ENCODE results near the gene ZNF445. TPM values are rescaled to one million over a fixed set of nuclear protein-coding genes. Genes with fewer than 3 reads are reported as not detected.

The ZNF445 gene
- total RNA-seq, 4 donors from 2014 or later, result 5.4 to 17.3 (median 10.5) TPM

DNA sequence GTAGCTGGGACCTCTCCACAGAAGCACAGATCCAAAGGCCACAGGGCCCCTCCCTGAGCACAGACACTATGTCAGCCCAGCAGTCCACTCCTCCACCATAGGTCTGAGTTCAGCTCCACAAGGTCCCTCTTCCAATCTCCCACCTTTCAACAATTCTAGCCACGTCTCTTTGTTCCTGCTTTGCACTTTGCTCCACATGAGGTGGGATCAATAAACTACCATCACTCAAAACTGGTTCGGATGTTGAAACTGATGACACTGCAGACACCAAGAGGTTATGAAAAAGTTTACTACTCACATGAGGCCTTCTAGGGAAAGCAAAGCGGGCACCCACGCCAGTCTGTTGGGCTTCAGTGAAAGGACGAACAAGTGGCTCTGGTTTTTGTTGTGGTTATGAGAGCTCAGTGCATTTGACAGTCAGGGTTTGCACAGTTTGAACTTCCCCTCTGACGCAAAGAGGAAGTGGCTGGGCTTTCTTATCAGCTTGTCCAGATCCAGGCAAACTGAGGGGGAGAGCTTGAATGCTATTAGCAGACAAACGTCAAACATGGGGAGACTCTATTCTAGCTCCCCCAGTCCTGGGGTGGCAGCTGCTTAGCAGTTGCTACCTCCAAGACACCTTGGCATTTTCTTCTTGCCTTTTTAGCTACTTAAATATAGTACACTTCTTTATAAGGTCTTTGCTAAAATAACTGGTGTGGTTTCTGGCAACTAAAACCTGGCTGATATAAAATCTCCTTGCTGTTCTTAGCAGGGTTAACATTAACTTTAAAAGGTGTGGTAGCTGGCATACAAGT, 37.8 kb downstream of the ZNF445 start:
- Histone ChIP-seq H3K4me1 (peaks cover 0 to 22% (median 2%) of the 10 kb centered on the region in 4 donors), H3K4me3 (peak overlapping the region in 2 of 4 donors; percentile 20), H3K27me3 (no peaks in the 10 kb centered on the region), H3K9me3 (no peaks in the 10 kb centered on the region), H3K36me3 (no peaks in the 10 kb centered on the region), H3K27ac (peak overlapping the region; percentile 70 to 89 (median 82))
- TF ChIP-seq, protein P1, sequence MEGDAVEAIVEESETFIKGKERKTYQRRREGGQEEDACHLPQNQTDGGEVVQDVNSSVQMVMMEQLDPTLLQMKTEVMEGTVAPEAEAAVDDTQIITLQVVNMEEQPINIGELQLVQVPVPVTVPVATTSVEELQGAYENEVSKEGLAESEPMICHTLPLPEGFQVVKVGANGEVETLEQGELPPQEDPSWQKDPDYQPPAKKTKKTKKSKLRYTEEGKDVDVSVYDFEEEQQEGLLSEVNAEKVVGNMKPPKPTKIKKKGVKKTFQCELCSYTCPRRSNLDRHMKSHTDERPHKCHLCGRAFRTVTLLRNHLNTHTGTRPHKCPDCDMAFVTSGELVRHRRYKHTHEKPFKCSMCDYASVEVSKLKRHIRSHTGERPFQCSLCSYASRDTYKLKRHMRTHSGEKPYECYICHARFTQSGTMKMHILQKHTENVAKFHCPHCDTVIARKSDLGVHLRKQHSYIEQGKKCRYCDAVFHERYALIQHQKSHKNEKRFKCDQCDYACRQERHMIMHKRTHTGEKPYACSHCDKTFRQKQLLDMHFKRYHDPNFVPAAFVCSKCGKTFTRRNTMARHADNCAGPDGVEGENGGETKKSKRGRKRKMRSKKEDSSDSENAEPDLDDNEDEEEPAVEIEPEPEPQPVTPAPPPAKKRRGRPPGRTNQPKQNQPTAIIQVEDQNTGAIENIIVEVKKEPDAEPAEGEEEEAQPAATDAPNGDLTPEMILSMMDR (IDR thresholded peaks at IDR 0.05), result no peak
- peak in 1 of 2 donors; percentile 34 for TF ChIP-seq POLR2A (IDR thresholded peaks at IDR 0.05)
- peak in 2 of 3 donors; percentile 71 to 88 for DNase-seq

DNA sequence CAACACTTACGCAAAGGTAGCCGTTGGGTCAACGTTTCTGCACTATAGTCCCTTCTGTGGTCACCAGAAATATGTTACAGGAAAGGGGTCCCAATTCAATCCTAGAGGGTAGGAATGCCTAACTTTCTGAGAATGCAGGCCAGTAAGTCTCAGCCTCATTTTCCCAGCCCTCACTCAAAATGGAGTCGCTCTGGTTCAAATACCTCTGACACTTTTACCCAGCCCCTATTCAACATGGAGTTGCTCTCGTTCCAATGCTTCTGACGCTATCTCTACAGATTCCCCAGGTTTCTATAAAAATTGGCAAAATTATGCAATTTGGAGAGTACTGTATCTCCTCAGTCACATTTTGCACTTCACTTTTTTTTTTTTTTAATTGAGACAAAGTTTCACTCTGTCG, 39.7 kb downstream of the ZNF445 start:
- Histone ChIP-seq H3K27ac (no peak overlapping the region), H3K27me3 (no peaks in the 10 kb centered on the region), H3K36me3 (no peaks in the 10 kb centered on the region), H3K4me1 (peaks cover 0 to 22% (median 2%) of the 10 kb centered on the region in 4 donors), H3K9me3 (no peaks in the 10 kb centered on the region), H3K4me3 (no peak overlapping the region)
- TF ChIP-seq, protein P1 (IDR thresholded peaks at IDR 0.05), result no peak
- TF ChIP-seq POLR2A (IDR thresholded peaks at IDR 0.05), result no peak
- no peak for DNase-seq

DNA sequence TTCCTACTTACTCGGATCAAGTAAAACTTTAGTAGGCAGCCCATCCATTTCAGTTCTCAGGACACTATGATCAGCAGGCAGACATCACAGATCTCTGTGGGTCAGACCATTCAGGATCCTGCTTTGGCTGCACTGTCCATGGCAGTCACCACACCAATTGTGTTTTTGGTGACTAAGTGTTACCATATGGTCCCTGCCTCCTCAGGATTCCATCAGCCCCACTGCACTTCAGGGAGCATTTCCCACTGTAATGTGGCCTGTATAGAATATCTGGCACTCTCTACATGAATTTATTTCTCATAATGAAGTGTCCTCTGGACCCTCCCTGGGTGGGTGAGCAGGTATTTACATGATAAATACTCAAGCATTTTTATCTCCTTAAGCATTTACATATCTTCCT, 41.3 kb downstream of the ZNF445 start:
- Histone ChIP-seq H3K27ac (no peak overlapping the region), H3K27me3 (no peaks in the 10 kb centered on the region), H3K4me3 (no peak overlapping the region), H3K36me3 (no peaks in the 10 kb centered on the region), H3K9me3 (no peaks in the 10 kb centered on the region), H3K4me1 (peaks cover 0 to 20% (median 2%) of the 10 kb centered on the region in 4 donors)
- no peak for DNase-seq
- no peak for TF ChIP-seq POLR2A (IDR thresholded peaks at IDR 0.05)
- TF ChIP-seq, protein P1 (IDR thresholded peaks at IDR 0.05), result no peak

DNA sequence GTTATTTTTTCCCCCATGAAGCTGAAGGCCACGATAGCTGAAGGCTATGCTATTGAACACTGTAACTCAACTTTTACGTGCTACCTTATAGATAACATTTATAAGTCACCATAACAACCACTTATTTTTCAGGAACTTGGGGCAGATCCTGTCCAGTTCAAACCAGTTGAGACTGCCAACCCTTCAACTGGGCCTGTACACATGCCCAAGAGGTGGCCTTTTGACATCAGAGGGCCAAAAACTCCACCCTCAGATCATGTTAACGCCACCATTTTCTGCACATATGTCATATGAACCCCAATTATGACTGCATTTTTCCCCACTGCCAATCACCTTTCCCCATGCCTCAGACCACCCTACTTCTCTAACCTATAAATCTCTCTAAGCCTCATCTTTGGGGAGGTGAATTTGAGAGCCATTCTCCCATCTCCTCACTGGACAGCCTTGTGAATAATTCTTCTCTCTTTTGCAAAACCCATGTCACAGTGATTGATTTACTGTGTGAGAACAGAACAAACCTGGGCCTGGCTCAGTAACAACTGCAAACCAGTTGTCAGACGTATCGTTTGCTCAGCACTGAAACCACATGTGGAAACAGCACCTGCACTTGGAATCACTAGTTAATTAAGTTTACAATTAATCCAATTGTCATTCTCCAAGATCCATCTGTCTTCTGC, 42.5 kb downstream of the ZNF445 start:
- no peak for TF ChIP-seq POLR2A (IDR thresholded peaks at IDR 0.05)
- TF ChIP-seq, protein P1 (IDR thresholded peaks at IDR 0.05), result no peak
- Histone ChIP-seq H3K36me3 (no peaks in the 10 kb centered on the region), H3K27ac (no peak overlapping the region), H3K4me1 (peaks cover 0 to 8% (median under 1%) of the 10 kb centered on the region in 4 donors), H3K9me3 (no peaks in the 10 kb centered on the region), H3K4me3 (no peak overlapping the region), H3K27me3 (no peaks in the 10 kb centered on the region)
- no peak for DNase-seq

DNA sequence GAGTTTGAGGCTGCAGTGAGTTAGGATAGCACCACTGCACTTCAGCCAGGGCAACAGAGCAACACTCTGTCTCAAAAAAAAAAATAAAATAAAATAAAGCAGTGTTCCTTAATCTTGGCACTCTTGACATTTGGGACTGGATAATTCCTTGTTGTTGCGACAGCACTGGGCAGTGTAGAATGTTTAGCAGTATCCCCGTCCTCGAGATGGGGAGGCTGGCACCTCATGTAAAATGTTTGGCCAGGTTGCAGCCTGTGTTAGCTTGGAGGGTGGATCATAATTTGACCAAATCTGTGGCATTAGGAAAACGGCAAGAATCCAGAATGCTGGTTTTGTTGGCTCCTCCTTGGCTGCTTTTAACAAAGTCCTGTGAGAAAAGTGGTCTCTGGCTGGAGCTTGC, 47.0 kb downstream of the ZNF445 start:
- H3K27me3 ChIP-seq, result no peaks in the 10 kb centered on the region
- H3K4me3 ChIP-seq, result no peak overlapping the region
- TF ChIP-seq POLR2A (IDR thresholded peaks at IDR 0.05), result no peak
- TF ChIP-seq, protein P1 (IDR thresholded peaks at IDR 0.05), result no peak
- DNase-seq, result no peak
- no peaks in the 10 kb centered on the region for H3K4me1 ChIP-seq
- no peaks in the 10 kb centered on the region for H3K9me3 ChIP-seq
- no peak overlapping the region for H3K27ac ChIP-seq
- H3K36me3 ChIP-seq, result no peaks in the 10 kb centered on the region

Measured in Peyer's patch (tissue), 4 donors.